ENCODE data around the gene PLPPR3.

GRCh38 chr19:811506-812048, 10.2 kb downstream of the PLPPR3 start:
- TF ChIP-seq CTCF (conservative IDR thresholded peaks at IDR 0.05) = no peak
- no peak for TF ChIP-seq EZH2 (IDR thresholded peaks at IDR 0.05; ENCODE audit: low read depth)
